Right lobe of liver (tissue), 4 donors: ENCODE results near the gene CCDC15.

Source experiments
- CTCF ChIP-seq, 4 donors: fragments of 200-600 bp in 3 of 4; fragments of 450-650 bp in 1 of 4; IDR thresholded peaks; one replicate each; pipeline versions ENCODE4 v1.5.1 to v1.8.0; 2016 to 2022; ENCODE audit warnings: antibody characterized with exemption in 4 of 4, mild to moderate bottlenecking in 2 of 4
- POLR2A ChIP-seq: fragments of 450-650 bp; IDR thresholded peaks from one replicate; pipeline ENCODE4 v1.6.1; 2017; ENCODE audit warnings: antibody characterized with exemption, mild to moderate bottlenecking
- donor health status: DM: no; HTN: no; CAD: no.
- donor health status: DM: no; HTN: no; CAD: no.
- donor health status: DM: no; HTN: yes; CAD: no.

- TF ChIP-seq POLR2A = no peak
- no peak for TF ChIP-seq CTCF (IDR thresholded peaks at IDR 0.05)
Observed at GRCh38 chr11:125078016-125078415, 124.0 kb downstream of the CCDC15 start.
